HUES6 (cell line): ENCODE results near the gene SFMBT1.

ENCODE experiments used
- H3K27ac ChIP-seq: 2 replicates; pipeline ENCODE4 v1.7.0; 2013; ENCODE audit warnings: low read depth, mild to moderate bottlenecking, low read length, inconsistent platforms
- H3K27me3 ChIP-seq: 2 replicates; pipeline ENCODE4 v1.6.1; 2013; ENCODE audit warnings: low read length; ENCODE audit not compliant: control insufficient read depth, insufficient read depth
- H3K36me3 ChIP-seq: 2 replicates; pipeline ENCODE4 v1.6.1; 2013; ENCODE audit warnings: low read length; ENCODE audit not compliant: control insufficient read depth, insufficient read depth
- H3K4me1 ChIP-seq: 2 replicates; pipeline ENCODE4 v1.6.1; 2013; ENCODE audit warnings: low read length; ENCODE audit not compliant: control insufficient read depth, insufficient read depth
- H3K4me3 ChIP-seq: 2 replicates; pipeline ENCODE4 v1.5.1; 2013; ENCODE audit warnings: low read depth, low read length
- H3K9ac ChIP-seq: one replicate; pipeline ENCODE4 v1.6.1; 2013; ENCODE audit warnings: mild to moderate bottlenecking, low read length
- H3K9me3 ChIP-seq: 2 replicates; pipeline ENCODE4 v1.6.1; 2013; ENCODE audit warnings: low read depth, low read length; ENCODE audit not compliant: control insufficient read depth, insufficient read depth

The SFMBT1 gene

DNA sequence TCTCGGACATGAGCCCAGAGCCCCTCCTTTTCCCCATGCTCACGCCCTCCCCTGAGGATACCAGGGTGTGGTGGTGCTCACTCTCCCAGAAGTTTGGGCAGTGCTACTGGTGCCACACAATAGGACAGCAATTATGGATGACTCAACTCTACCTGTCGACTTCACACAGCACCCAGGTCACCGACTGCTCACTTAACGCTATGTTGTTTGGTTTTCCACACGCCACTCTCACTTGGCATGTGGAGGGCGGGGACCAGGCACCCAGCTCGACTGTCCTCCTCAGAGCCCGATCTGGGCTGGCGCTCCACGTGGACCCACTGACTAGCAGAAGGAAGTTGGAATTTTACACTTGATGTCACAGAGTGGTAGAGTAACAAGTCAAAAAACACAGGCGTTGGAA lies 179.4 kb downstream of the SFMBT1 start:
- H3K4me3 ChIP-seq: no peak overlapping the region
- H3K9me3 ChIP-seq: peaks cover 10% of the 10 kb centered on the region
- no peaks in the 10 kb centered on the region for H3K27me3 ChIP-seq
- no peaks in the 10 kb centered on the region for H3K4me1 ChIP-seq
- no peaks in the 10 kb centered on the region for H3K36me3 ChIP-seq
- no peak overlapping the region for H3K9ac ChIP-seq
- no peak overlapping the region for H3K27ac ChIP-seq

- H3K9me3 ChIP-seq: peaks cover 10% of the 10 kb centered on the region
- H3K36me3 ChIP-seq: no peaks in the 10 kb centered on the region
- H3K4me3 ChIP-seq: no peak overlapping the region
- H3K4me1 ChIP-seq: no peaks in the 10 kb centered on the region
- no peak overlapping the region for H3K9ac ChIP-seq
- no peaks in the 10 kb centered on the region for H3K27me3 ChIP-seq
- H3K27ac ChIP-seq: no peak overlapping the region
Measured at GRCh38 chr3:52865994-52866393, 179.9 kb downstream of the SFMBT1 start.

GRCh38 chr3:52860424-52860768 lies 185.5 kb downstream of the SFMBT1 start:
- no peaks in the 10 kb centered on the region; the same call in 1 of the 2 replicates for H3K36me3 ChIP-seq
- H3K4me1 ChIP-seq: no peaks in the 10 kb centered on the region
- H3K9ac ChIP-seq: no peak overlapping the region
- peaks cover 3% of the 10 kb centered on the region; the same call in 1 of the 2 replicates for H3K9me3 ChIP-seq
- no peak overlapping the region for H3K27ac ChIP-seq
- H3K27me3 ChIP-seq: no peaks in the 10 kb centered on the region
- H3K4me3 ChIP-seq: no peak overlapping the region

GRCh38 chr3:52859686-52860423 lies 186.0 kb downstream of the SFMBT1 start:
- Histone ChIP-seq H3K4me3 (no peak overlapping the region), H3K27me3 (no peaks in the 10 kb centered on the region), H3K9ac (no peak overlapping the region), H3K4me1 (no peaks in the 10 kb centered on the region), H3K36me3 (no peaks in the 10 kb centered on the region; the same call in 1 of the 2 replicates), H3K27ac (no peak overlapping the region), H3K9me3 (peaks cover 3% of the 10 kb centered on the region; the same call in 1 of the 2 replicates)

DNA sequence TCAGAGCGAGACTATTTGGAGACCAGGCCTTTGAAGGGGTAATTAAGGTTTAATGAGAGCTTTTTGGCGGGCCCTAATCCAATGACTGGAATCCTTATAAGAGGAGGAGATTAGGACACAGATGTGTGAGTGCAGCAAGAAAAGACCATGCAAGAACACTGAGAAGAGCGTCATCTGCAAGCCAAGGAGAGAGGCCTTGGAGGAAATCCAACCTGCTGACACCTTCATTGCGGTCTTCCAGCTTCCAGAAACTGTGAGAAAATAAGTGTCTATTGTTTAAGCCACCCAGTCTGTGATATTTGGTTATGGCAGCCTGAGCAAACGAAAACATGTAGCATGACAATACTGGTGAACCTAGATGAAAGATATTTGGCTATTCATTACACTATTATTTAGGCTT lies 188.0 kb downstream of the SFMBT1 start:
- H3K9ac ChIP-seq: no peak overlapping the region
- H3K27me3 ChIP-seq: no peaks in the 10 kb centered on the region
- H3K4me1 ChIP-seq: no peaks in the 10 kb centered on the region
- H3K4me3 ChIP-seq: no peak overlapping the region
- H3K36me3 ChIP-seq: no peaks in the 10 kb centered on the region; the same call in 1 of the 2 replicates
- no peak overlapping the region for H3K27ac ChIP-seq
- no peaks in the 10 kb centered on the region for H3K9me3 ChIP-seq

DNA sequence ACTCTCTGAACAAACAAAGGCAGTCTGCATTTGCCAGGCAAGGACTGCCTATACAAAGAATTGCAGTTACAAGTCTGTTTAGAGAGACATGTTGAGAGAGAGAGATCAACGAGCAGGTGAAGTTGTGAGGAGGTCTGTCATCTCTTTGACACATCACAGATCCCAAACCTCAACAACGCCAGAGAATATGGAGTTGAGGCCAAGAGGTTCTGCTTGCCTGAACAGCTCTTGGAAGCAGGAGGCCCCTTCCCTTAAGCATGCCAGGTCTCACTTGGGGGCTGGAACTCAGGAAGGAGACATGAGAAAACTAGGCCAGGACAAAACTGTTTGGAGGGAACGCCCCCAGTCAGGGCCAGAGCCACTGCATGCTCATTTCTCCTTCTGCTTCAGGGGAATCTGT lies 188.7 kb downstream of the SFMBT1 start:
- no peaks in the 10 kb centered on the region for H3K9me3 ChIP-seq
- no peaks in the 10 kb centered on the region for H3K4me1 ChIP-seq
- no peaks in the 10 kb centered on the region for H3K27me3 ChIP-seq
- H3K4me3 ChIP-seq: no peak overlapping the region
- H3K36me3 ChIP-seq: no peaks in the 10 kb centered on the region; the same call in 1 of the 2 replicates
- no peak overlapping the region for H3K27ac ChIP-seq
- H3K9ac ChIP-seq: no peak overlapping the region

DNA sequence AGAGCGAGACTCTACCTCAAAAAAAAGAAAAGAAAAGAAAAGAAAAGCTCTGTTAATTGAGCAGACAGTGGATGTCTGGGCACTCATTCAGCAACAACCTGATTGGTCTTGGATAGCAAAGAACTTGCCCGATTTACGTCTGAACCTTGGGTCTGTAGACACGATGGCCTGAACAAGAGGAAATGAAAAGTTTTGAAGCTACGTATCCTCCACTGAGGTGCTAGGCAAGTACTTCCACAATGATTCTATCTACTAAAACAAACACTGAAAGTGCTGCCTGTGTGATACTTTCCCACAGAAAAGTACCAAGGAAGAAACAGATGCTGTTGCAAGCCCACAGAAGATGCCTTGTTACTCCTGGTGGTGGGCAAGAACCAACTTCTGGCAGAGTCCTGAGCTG lies 189.2 kb downstream of the SFMBT1 start:
- H3K27ac ChIP-seq: no peak overlapping the region
- no peaks in the 10 kb centered on the region; the same call in 1 of the 2 replicates for H3K36me3 ChIP-seq
- no peak overlapping the region for H3K4me3 ChIP-seq
- no peaks in the 10 kb centered on the region for H3K9me3 ChIP-seq
- H3K27me3 ChIP-seq: no peaks in the 10 kb centered on the region
- no peaks in the 10 kb centered on the region for H3K4me1 ChIP-seq
- H3K9ac ChIP-seq: no peak overlapping the region

DNA sequence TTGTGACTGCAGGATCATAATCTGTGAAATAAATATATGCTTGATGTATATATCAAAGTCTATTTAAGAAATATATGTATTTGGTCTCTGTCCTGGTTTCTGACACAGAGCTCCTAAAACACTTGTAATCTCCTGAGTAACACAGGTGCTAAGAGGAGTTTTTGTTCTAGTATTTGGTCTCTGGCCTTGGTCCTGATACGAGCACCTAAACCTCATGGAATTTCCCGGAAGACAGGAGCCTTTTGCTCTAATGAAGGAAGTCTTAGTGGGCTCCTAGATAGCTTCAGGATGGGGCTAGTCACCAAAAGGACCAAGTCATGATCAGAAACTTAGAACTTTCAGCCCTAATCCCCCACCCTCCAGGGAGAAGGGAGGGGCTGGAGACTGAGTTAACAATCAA lies 191.9 kb downstream of the SFMBT1 start:
- Histone ChIP-seq H3K9ac (no peak overlapping the region), H3K4me1 (no peaks in the 10 kb centered on the region), H3K27ac (no peak overlapping the region), H3K9me3 (no peaks in the 10 kb centered on the region), H3K36me3 (peaks cover 9% of the 10 kb centered on the region), H3K4me3 (no peak overlapping the region), H3K27me3 (no peaks in the 10 kb centered on the region)
